Measurements from ENCODE around the gene ERC1.
"Not testable (repeated sequence)": the region's sequence is repeated elsewhere in the genome, so short reads cannot be mapped to it uniquely, and the experiment has no call there.

ERC1 gene

DNA sequence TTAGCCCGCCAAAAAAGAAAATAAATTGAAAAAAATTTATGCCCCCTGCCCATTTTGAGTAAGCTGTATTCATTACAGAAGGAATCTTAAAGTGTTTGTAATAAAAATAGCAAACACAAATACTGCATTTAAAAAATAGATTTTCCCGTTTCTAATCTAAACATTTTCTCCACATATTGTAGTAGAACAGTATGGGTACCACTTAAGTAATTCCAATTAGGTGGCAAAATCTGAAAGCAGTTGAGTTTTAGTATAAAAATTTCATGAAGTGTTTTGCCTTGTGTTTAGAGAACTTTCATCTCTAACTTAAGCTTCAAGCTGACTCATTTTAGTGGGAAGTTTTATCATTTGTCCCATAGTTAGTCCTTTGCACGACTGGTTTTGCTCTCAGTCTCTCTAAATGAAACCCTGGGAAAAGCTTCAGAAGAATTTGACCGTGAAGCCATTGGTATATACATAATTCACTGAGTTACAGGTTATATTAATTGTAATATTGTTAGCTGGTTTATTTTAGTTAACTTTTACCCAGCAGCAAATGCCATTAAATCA is 214.6 kb downstream of the ERC1 start:
- DNase-seq (ENCODE audit: low read depth): no peak
- H3K4me3 ChIP-seq (ENCODE audit: low read depth, low read length): no peak overlapping the region

DNA sequence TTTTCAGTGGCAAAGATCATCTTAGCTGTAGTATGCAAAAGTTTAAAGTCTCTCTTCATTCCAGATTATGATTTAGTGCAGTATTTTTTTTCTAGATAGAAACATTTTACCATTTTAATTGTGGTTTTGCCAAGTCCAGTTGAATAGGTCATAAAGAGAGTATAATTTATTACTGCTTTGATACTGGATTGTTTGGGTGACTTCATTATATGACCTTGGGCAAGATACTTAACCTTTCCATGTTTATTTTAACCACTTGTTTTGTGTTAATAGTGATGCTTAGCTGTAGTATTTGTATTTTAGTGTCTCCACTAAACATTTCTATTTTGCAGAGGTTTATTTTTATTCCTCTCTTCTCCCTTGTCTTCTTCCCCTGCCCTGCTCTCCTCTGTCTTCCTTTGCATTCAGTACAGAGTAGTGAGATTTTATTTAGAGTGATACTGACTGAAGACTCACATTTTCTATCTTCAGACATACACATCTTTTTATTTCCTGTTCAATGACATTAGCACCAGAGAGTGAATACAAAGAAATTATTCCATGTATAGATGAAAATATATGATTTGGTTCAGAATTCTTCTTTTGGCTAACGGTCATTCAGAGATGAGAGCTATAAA is 215.2 kb downstream of the ERC1 start:
- H3K4me3 ChIP-seq (ENCODE audit: low read depth, low read length): no peak overlapping the region
- DNase-seq (ENCODE audit: low read depth): no peak

DNA sequence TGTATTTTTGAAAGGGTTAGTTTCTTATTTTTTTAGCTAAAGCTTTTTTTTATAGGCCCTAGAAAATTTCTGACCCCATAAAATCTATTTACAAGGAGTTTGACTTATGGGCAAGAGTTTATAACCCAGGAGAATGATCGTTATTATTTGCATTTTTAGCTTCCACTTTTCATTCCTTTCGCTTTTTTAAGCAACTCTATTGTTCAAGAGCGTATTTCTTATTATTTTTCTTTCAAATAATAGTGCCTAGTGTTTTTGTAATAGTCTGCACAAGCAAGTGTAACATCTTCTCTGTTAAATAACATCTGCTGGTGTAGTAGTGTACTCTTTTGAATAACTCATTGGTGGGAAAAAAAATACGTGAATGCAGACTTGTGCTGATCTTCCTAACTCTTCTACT is 216.3 kb downstream of the ERC1 start:
- H3K4me3 ChIP-seq (ENCODE audit: low read depth, low read length): no peak overlapping the region
- no peak for DNase-seq (ENCODE audit: low read depth)

DNA sequence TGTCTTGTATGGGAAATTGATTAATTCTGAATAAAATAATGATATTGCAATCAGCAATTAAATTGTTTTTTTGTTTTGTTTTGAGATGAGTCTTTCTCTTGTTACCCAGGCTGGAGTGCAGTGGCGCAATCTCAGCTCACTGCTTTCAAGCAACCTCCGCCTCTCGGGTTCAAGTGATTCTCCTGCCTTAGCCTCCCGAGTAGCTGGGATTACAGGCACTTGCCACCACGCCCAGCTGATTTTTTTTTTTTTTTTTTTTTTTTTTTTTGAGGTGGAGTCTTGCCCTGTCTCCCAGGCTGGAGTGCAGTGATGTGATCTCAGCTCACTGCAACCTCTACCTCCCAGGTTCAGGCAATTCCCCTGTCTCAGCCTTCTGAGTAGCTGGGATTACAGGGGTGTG is 217.7 kb downstream of the ERC1 start:
- not testable (repeated sequence) for H3K4me3 ChIP-seq (ENCODE audit: low read depth, low read length); DNase-seq (ENCODE audit: low read depth)

DNA sequence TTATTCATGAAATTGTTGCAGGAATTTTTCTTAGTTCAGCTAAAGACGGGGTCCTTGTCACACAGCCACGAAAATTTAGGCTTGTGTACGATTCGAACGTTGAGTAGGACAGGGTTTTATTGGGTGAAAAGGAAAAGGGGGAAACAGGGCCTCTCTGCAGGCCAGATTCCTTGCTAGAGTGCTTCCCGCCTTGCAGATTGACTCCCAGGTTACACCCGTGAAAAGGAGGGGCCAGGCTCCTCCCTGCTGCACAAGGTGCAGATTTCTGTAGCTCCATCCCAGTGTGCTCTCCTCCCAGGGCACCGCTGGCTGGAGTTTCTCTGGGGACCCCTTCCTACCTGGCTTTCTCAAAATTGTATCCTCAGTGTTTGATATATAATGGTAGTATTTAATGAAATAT is 221.5 kb downstream of the ERC1 start:
- H3K4me3 ChIP-seq (ENCODE audit: low read depth, low read length): no peak overlapping the region
- no peak for DNase-seq (ENCODE audit: low read depth)

DNA sequence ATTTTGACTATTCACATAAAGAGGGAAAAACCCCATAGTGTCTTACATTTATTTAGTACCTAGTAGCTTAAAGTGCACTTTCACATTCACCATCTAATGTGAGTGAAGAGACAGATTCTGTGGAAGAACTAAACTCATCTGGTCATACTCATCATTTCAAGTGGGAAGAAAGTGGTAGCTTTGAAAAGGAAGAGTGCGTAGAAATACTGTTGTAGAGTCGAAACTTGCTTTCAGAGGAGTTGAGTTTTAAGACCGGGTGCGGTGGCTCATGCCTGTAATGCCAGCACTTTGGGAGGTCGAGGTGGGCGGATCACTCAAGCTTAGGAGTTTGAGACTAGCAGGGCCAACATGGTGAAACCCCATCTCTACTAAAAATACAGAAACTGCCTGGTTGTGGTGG is 222.2 kb downstream of the ERC1 start:
- H3K4me3 ChIP-seq (ENCODE audit: low read depth, low read length): no peak overlapping the region
- no peak for DNase-seq (ENCODE audit: low read depth)

DNA sequence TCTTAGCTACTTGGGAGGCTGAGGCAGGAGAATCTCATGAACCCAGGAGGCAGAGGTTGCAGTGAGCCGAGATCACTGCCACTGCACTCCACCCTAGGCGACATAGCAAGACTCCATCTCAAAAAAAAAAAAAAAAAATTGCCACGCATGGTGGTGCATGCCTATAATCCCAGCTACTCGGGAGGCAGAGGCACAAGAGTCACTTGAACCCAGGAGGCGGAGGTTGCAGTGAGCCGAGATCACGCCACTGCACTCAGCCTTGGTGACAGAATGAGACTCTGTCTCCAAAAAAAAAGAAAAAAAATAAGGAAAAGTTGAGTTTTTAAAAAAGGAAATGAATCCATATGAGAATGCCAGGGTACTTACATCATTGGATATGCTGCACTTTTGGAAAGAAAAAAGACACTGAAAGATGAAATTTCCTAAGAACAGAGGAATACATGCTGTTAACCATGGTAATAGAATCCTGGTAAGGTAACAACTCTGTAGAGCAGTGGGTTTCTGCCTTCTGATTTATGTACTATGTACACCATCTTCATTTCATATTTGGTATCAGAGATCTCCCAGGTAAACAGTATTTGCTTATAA is 222.7 kb downstream of the ERC1 start:
- no peak overlapping the region for H3K4me3 ChIP-seq (ENCODE audit: low read depth, low read length)
- DNase-seq (ENCODE audit: low read depth): no peak

DNA sequence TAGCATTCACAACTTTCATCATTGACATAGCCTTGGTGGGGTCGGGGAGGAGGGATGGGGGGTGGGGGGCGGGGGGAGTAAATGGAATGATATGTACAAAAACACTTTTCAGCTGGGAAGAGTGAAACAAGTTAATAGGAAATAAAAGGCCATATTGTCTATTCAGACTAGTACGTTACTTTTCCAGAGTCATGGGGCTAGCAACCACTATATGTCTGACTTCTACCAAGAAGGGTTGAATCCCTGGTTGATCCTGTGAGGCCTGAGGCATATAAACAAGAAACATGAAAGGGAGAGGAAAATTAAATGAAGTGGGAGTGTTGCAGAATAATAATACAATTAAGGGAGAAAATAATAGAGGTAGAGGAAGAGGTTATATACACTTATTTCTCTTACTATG is 225.5 kb downstream of the ERC1 start:
- no peak overlapping the region for H3K4me3 ChIP-seq (ENCODE audit: low read depth, low read length)
- DNase-seq (ENCODE audit: low read depth): no peak

DNA sequence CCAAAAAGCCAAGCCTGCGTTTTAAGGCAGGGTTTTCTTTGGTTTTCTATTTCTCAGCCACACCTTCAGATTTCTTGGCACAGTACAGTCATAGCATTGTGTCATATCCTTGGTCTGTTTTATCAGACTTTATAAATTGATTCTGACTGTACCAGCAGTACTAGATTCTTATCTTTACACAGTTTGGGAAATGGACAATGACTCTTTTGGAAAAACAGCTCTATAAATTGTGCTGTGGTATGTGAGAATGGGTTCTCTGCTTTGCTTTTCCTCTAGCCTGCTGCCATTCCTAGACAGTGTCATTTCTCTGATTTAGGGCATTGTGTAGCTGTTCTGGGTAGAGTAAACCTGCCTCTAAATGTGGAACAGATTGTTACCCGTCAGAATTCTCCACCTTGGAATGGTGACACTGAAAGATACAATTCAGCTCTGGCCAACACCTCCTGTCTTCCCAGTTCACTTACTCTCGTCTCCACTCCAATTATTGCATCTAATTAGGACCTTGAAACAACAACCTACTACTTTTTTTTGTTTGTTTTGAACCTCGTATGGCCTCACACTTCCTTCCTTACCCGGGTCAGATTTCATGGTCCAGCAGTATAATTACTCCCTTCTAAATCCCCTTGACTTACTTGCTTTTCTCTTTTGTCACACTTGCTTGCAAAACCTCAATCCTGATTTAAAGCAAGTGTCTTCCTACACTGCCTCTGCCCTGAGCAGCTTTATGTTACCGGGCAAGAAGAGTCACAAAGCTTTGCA is 226.3 kb downstream of the ERC1 start:
- H3K4me3 ChIP-seq (ENCODE audit: low read depth, low read length): no peak overlapping the region
- DNase-seq (ENCODE audit: low read depth): peak; percentile 35

DNA sequence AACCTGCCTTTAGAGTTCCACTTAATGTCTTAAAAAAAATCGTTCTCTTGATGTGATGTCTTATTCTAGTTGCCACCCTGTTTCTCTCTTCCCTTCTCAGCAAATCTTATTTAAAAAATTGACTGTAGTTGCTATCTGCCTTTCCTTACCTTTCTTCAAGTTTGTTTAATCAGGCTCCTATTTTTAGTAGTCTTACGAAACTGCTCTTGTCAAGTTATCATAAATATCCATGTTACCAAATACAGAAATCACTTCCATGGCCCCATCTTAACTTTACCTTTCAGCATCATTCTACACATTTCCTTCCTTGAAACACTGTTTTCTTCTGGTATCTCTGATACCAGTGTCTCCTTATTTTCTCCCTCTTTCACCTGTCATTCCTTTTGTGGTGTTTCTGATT is 227.3 kb downstream of the ERC1 start:
- DNase-seq (ENCODE audit: low read depth): no peak
- H3K4me3 ChIP-seq (ENCODE audit: low read depth, low read length): no peak overlapping the region

DNA sequence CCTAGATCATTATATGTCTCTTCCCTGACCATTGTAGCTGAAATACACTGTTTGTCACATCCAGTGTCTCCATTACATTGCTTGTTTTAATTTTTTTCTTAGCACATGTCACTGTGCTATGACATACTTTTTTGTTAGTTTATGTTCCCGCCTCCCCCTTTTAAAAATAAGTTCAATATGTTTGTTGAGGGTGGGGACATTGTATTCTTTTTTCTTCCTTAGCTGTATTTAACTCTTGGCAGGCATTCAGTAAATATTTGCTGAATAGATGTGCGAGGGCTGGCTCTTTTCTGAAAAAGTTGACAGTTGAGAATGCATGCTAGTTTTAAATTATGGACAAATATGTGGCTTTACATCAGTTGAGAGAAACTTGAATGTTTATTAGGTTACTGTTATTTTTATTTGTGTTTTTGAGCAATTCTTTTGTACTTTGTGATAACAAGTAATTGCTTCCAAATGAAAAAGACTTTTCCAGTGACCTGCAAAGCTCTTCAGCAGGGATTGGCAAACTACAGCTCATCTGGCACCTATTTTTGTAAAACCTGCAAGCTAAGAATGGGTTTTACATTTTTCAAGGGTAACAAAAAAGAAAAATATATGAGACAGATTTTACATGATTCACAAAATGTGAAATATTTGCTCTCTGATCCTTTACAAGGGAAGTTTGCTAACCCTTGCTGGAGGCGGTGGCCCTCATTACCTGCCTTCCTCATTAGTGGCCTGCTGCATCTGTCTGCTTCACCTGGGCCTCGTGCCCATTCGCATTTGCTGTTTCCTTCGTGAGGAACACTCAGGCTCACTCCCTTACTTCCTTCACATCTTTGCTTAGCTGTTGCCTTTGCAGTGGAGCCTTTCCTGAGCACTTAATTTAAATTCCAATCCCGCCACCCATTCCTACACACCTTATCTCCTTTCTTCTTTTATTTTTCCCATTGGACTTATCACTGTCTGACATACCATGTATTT is 229.4 kb downstream of the ERC1 start:
- DNase-seq (ENCODE audit: low read depth): no peak
- no peak overlapping the region for H3K4me3 ChIP-seq (ENCODE audit: low read depth, low read length)

DNA sequence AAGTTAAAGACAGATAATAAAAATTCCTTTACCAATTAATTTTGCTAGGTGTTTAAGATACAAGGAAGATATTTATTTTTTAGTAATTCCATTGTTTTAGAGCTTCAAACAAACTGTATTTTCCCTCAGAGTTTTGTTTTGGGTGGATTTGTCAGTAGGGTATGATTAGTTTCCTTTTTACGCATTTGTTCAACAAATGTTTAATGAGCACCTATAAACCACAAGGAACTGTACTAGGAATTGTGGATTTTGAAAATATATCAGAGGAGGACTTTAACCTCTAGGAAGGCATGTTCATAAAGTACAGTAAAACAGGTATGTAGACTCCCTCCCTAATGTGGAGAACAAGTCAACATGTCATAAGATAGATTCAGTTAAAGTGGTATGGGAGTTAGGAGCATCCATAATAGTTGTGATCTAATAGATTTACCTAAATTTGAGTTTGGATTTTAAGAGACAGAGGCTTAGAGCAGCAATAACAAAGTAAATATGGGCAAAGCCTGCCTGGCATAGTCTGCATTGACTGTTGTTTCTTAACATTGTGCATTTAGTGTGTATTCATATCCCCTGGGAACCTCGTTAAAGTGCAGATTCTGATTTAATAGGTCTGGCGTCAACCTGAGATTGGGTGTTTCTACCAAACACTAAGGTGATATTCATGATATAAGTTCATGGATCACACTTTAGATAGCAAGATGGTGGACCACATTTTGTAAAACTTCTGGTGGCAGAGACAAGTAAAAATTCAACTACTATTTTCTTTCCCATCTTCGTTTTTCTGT is 232.0 kb downstream of the ERC1 start:
- DNase-seq (ENCODE audit: low read depth): no peak
- H3K4me3 ChIP-seq (ENCODE audit: low read depth, low read length): no peak overlapping the region

DNA sequence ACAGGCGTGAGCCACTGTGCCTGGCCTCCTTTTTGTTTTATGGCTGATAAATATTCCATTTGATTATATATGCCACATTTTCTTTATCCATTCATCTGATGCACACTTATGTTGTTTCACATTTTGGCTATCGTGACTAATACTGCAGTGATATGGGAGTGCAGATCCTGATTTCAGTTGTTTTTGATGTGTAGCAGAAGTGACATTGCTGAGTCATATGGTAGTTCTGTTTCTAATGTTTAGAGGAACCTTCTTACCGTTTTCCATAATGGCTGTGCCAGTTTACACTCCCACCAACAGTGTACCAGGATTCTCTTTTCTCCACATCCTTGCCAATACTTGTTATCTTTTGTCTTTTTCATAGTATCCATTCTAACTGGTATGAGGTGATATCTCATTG is 235.9 kb downstream of the ERC1 start:
- H3K4me3 ChIP-seq (ENCODE audit: low read depth, low read length): no peak overlapping the region
- no peak for DNase-seq (ENCODE audit: low read depth)

DNA sequence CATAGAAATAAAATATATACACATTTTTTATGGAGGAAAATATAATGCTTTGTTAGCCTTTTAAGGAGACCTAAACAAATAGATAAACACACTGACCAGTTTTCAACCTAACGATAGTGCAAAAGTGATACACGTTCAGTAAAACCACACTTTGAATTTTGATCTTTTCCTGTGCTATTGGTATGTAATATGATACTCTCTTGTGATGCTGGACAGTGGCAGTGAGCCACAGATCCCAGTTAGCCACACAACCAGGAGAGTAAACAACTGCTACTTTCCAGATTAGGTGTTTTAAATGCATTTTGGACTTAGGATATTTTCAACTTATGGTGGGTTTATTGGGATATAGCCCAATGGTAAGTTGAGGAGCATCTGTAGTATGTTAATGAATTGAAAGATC is 243.1 kb downstream of the ERC1 start:
- DNase-seq (ENCODE audit: low read depth): no peak
- no peak overlapping the region for H3K4me3 ChIP-seq (ENCODE audit: low read depth, low read length)

DNA sequence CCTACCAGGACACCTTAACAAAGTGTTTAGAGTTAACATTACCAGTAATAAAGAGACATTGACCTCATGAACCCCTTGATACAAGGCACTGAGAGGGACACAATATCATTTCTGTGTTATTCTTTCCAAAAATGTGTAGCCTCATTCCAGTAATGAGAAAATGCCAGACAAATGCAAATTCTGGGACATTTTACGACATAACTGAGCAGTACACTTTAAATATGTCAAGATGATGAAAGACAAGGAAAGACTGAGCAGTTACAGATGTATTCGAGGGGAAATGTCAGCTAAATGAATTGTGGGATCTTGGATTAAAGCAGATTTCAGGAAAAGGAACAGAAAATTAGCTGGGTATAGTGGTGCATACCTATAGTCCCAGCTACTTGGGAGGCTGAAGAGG is 255.6 kb downstream of the ERC1 start:
- peak; percentile 8 for DNase-seq (ENCODE audit: low read depth)
- no peak overlapping the region for H3K4me3 ChIP-seq (ENCODE audit: low read depth, low read length)

DNA sequence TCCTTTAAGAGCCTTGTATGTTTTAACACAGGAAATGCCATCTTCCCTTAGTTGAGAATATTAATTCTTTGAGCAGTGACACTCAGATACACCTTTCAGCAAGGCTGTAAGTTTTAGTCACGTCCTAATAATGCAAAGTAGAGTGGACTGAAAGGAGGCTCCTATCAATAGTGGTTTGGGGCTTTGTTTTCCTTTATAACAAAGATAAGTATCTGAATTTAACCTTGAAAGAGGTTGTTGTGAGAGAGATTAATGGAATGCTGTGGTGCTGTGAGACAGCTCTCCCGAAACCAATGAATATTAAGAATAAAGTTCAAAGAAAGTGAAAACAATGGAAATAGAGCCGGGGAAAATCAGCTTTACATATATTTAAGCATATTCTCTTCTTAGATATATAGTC is 259.6 kb downstream of the ERC1 start:
- H3K4me3 ChIP-seq (ENCODE audit: low read depth, low read length): no peak overlapping the region
- no peak for DNase-seq (ENCODE audit: low read depth)

DNA sequence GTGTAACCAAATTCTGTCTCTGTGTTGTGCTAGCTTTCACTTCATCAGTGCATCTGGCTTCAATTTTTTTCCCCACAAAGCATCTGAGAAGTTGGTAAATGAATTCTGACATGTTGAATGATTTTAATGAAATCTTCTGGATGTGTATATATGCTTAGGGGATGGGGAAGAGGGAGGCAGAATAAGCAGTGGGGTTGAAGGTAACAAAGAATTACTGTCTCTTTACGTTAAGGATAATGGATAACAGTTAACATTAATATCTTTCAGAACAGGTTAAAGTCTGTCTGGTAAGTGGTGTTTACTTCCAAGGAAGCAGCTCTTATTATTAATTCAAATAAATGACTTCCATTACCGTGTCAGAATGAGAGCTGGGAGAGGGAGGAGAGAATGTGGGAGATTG is 261.7 kb downstream of the ERC1 start:
- DNase-seq (ENCODE audit: low read depth): no peak

DNA sequence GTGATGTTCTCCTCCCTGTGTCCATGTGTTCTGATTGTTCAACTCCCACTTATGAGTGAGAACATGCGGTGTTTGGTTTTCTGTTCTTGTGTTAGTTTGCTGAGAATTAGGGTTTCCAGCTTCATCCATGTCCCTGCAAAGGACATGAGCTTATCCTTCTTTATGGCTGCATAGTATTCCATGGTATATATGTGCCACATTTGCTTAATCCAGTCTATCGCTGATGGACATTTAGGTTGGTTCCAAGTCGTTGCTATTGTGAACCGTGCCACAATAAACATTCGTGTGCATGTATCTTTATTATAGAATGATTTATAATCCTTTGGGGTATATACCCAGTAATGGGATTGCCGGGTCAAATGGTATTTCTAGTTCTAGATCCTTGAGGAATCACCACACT is 264.1 kb downstream of the ERC1 start:
- not testable (repeated sequence) for H3K4me3 ChIP-seq (ENCODE audit: low read depth, low read length); DNase-seq (ENCODE audit: low read depth)

More for the DNA sequence above, 261.7 kb downstream of the ERC1 start:
- H3K4me3 ChIP-seq (ENCODE audit: low read depth, low read length): no peak overlapping the region

DNA sequence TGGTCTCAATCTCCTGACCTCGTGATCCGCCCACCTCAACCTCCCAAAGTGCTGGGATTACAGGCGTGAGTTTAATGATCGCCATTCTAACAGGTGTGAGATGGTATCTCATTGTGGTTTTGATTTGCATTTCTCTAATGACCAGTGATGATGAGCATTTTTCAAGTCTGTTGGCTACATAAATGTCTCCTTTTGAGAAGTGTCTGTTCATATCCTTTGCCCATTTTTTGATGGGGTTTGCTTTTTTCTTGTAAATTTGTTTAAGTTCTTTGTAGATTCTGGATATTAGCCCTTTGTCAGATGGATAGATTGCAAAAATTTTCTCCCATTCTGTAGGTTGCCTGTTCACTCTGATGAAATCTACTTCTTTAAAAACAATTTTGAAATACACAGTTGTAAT is 264.8 kb downstream of the ERC1 start:
- not testable (repeated sequence) for H3K4me3 ChIP-seq (ENCODE audit: low read depth, low read length); DNase-seq (ENCODE audit: low read depth)

Data from skeletal muscle cell (primary cell).